BLaER1 (cell line): Measurements from ENCODE around the gene RASSF5.

Experiments used
- H3K27ac ChIP-seq: shearing (Covaris generic); formaldehyde crosslinking; 2 replicates; pipeline ENCODE4 v1.8.1; 2022
- H3K27me3 ChIP-seq: shearing (Covaris generic); formaldehyde crosslinking; 2 replicates; pipeline ENCODE4 v1.8.1; 2022
- H3K36me3 ChIP-seq: shearing (Covaris generic); formaldehyde crosslinking; 2 replicates; pipeline ENCODE4 v1.8.1; 2022
- H3K4me1 ChIP-seq: shearing (Covaris generic); formaldehyde crosslinking; 2 replicates; pipeline ENCODE4 v1.8.1; 2022
- H3K4me2 ChIP-seq: shearing (Covaris generic); formaldehyde crosslinking; 2 replicates; pipeline ENCODE4 v1.8.1; 2022
- H3K4me3 ChIP-seq: shearing (Covaris generic); formaldehyde crosslinking; 2 replicates; pipeline ENCODE4 v1.8.1; 2022
- H3K9ac ChIP-seq: shearing (Covaris generic); formaldehyde crosslinking; 2 replicates; pipeline ENCODE4 v1.8.1; 2022
- H3K9me3 ChIP-seq: shearing (Covaris generic); formaldehyde crosslinking; 2 replicates; pipeline ENCODE4 v1.8.1; 2022
- H4K20me1 ChIP-seq: shearing (Covaris generic); formaldehyde crosslinking; 2 replicates; pipeline ENCODE4 v1.8.1; 2022
- Cebpa-rat ChIP-seq: shearing (Covaris generic); IDR thresholded peaks from 2 replicates; pipeline ENCODE4 v1.8.1; 2022

The RASSF5 gene

DNA sequence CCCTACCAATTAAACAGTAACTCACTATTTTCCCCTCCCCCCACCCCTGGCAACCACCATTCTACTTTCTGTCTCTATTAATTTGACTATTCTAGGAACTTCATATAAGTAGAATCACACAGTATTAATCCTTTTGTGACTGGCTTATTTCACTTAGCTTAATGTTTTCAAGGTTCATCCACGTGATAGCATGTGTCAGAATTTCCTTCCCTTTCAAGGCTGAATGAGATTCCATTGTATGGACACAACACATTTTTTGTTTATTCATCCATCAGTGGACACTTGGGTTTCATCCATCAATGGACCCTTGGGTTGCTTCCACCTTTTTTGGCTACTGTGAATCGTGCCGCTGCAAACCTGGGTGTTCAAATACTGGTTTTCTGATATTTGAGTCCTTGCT lies 63.2 kb downstream of the RASSF5 start:
- TF ChIP-seq Cebpa-rat = no peak
- H3K9me3 ChIP-seq = no peaks in the 10 kb centered on the region
- H4K20me1 ChIP-seq = peaks cover 100% of the 10 kb centered on the region
- H3K27me3 ChIP-seq = no peaks in the 10 kb centered on the region
- no peak overlapping the region for H3K9ac ChIP-seq
- peaks cover 99% of the 10 kb centered on the region for H3K4me1 ChIP-seq
- no peak overlapping the region for H3K4me3 ChIP-seq
- H3K27ac ChIP-seq = no peak overlapping the region
- peak overlapping the region; percentile 90 for H3K4me2 ChIP-seq
- H3K36me3 ChIP-seq = peaks cover 91% of the 10 kb centered on the region

DNA sequence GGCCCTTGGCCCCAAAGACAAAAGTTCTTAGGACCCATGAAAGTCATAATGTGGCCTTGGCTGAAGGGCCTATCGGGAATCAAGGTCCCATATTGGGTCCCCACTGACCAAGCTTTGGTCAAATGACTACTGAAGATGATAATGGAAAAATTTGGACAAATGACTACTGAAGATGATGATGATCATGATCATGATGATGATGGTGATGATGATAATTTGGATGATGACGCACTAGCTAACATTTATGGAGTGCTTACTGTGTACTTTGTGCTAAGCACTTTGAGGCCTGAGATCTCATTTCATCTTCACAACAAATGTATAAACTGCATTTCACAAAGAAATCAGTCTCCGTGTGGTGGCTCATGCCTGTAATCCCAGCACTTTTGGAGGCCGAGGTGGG lies 65.5 kb downstream of the RASSF5 start:
- no peak for TF ChIP-seq Cebpa-rat
- peaks cover 84% of the 10 kb centered on the region for H3K36me3 ChIP-seq

DNA sequence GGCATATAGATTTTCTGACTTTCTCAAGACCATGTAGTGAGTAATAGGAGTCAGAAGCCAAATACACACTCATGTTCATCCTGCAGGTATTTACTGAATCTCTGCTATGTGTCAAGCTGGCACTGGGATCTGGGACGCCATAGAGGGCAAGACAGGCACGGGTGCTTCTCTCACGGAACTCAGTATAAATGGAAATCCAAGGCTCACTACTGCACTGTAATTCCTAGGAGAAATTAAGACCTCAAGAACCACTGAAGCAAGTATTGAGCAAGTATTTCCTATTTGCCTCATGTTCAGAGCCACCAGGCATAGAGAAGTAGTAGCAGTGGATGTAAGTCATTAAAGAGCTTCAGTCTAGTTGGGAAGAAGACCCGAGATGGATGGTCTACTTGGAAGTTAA lies 66.0 kb downstream of the RASSF5 start:
- TF ChIP-seq Cebpa-rat = no peak
- H3K4me3 ChIP-seq = no peak overlapping the region
- no peak overlapping the region for H3K9ac ChIP-seq
- H3K27ac ChIP-seq = peak overlapping the region; percentile 65
- H3K27me3 ChIP-seq = no peaks in the 10 kb centered on the region
- peaks cover 100% of the 10 kb centered on the region for H4K20me1 ChIP-seq
- peaks cover 99% of the 10 kb centered on the region for H3K4me1 ChIP-seq
- no peaks in the 10 kb centered on the region for H3K9me3 ChIP-seq
- peak overlapping the region; percentile 90 for H3K4me2 ChIP-seq
- peaks cover 82% of the 10 kb centered on the region for H3K36me3 ChIP-seq

More for the DNA sequence above, 65.5 kb downstream of the RASSF5 start:
- Histone ChIP-seq H3K9ac (no peak overlapping the region), H4K20me1 (peaks cover 100% of the 10 kb centered on the region), H3K4me1 (peaks cover 99% of the 10 kb centered on the region), H3K4me2 (peak overlapping the region; percentile 90), H3K4me3 (no peak overlapping the region), H3K27me3 (no peaks in the 10 kb centered on the region), H3K27ac (no peak overlapping the region), H3K9me3 (no peaks in the 10 kb centered on the region)

DNA sequence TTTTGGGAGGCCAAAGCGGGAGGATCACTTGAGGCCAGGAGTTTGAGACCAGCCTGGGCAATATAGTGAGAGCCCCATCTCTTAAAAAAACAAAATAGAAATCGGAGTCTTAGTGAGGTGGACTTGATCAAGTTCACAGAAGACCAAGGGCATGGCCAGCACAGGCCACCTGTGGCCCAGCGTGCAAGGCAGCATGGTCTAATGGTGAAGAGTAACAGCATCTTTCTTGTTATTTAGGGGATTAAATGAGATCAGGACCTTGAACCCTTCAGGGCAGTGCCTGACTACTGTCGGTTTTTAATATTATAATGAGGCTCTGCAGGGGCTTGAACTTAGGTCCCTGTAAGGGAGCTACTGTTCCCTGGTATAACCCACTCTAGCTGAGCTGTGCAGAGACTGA lies 66.4 kb downstream of the RASSF5 start:
- Histone ChIP-seq H3K4me1 (peaks cover 99% of the 10 kb centered on the region), H4K20me1 (peaks cover 100% of the 10 kb centered on the region), H3K27ac (peak overlapping the region; percentile 65), H3K27me3 (no peaks in the 10 kb centered on the region), H3K36me3 (peaks cover 82% of the 10 kb centered on the region), H3K9ac (peak overlapping the region; percentile 36; the same call in 1 of the 2 replicates), H3K9me3 (no peaks in the 10 kb centered on the region), H3K4me3 (no peak overlapping the region), H3K4me2 (peak overlapping the region; percentile 90)
- no peak for TF ChIP-seq Cebpa-rat

DNA sequence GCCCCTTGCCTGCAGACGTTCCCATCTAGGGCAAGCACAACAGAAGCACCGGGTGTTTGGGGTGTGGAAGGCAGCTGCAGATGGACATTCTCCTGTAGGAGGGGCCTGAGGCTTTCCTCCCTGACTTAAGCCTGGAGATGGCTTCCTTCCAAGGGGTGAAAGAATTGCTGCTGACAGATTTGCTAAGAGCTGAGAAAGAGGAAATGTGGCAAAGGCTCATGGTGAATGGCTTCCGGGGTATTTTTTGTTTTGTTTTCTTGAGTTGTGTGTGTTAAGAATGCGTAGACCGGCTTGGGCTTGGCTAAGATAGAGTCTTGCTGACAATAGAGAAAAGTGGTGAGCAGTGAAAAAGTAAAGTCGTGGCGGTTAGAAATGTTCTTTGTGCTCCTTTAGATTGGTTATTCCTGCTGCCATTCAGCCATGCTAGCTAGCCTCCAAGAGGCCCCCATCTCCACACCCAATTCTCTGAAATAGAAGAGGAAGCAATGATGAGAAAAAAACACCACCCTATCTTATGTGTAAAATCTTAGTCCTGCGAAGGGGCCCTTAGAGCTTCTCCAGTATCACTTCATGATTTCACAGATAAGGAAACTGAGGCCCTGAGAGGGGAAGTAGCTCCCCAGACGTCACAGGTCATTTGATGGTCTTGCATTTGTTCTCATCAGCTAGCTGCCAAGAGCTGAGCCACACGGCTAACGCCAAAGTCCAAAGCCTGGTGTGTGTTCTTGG lies 68.0 kb downstream of the RASSF5 start:
- H3K9me3 ChIP-seq = no peaks in the 10 kb centered on the region
- H3K4me2 ChIP-seq = peak overlapping the region; percentile 90
- H4K20me1 ChIP-seq = peaks cover 100% of the 10 kb centered on the region
- H3K9ac ChIP-seq = no peak overlapping the region; the same call in 1 of the 2 replicates
- peaks cover 99% of the 10 kb centered on the region for H3K4me1 ChIP-seq
- H3K27me3 ChIP-seq = no peaks in the 10 kb centered on the region
- H3K36me3 ChIP-seq = peaks cover 71% of the 10 kb centered on the region
- no peak for TF ChIP-seq Cebpa-rat
- no peak overlapping the region for H3K4me3 ChIP-seq
- peak overlapping the region; percentile 65 for H3K27ac ChIP-seq

DNA sequence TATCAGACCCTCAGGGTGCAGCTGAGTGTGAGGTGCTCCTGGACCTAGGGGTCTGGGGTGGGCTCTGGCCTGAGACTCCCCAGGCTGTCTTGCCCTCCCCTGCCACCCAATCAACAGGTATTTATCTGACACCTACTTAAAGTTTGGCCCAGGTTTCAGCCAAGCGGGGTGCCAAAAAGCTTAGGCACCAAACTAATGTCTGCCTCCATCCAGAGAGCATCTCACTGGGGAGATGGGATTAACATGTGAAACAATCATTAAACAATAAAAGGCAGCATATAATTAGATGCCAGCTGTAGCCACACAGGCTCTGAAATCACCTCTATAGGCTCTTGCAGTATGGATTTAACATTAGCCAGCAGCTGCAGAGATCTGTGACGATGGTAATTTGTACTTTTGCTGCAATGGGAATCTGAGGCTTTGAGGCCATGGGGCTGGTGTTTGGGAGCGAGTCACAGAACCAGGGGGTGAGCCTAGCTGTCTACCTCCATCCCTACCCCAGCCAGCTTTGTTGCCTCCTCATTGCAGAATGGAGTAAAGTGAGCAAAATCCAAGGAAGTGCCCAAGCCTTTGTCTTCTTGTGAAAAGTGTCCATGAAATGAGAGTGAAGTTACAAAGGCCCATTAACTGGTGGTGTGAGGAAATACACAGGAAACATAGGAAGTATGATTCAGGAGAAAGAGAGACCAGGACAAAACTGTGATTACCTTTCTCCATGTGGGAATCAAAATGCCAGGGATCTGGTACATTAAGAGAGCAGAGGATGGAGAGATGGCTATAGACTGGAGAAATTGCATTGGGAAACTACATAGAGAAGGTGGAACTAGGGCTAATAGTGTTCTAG lies 68.8 kb downstream of the RASSF5 start:
- peak overlapping the region; percentile 90 for H3K4me2 ChIP-seq
- no peak overlapping the region for H3K4me3 ChIP-seq
- peaks cover 68% of the 10 kb centered on the region for H3K36me3 ChIP-seq
- peaks cover 100% of the 10 kb centered on the region for H4K20me1 ChIP-seq
- no peaks in the 10 kb centered on the region for H3K27me3 ChIP-seq
- TF ChIP-seq Cebpa-rat = no peak
- peaks cover 100% of the 10 kb centered on the region for H3K4me1 ChIP-seq
- no peak overlapping the region; the same call in 1 of the 2 replicates for H3K9ac ChIP-seq
- no peaks in the 10 kb centered on the region for H3K9me3 ChIP-seq
- peak overlapping the region; percentile 65 for H3K27ac ChIP-seq

DNA sequence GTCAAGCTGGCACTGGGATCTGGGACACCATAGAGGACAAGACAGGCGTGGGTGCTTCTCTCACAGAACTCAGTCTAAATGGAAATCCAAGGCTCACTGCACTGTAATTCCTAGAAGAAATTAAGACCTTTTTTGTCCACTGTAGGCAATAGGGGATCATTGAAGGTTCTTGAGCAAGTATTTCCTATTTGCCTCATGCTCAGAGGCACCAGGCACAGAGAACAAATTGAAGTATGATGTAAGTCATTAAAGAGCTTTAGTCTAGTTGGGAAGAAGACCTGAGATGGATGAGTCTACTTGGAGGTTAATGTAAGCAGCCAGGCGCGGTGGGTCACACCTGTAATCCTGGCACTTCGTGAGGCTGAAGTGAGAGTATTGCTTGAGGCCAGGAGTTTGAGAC lies 70.3 kb downstream of the RASSF5 start:
- H3K27me3 ChIP-seq = no peaks in the 10 kb centered on the region
- peaks cover 64% of the 10 kb centered on the region for H3K36me3 ChIP-seq
- peaks cover 100% of the 10 kb centered on the region for H3K4me1 ChIP-seq
- peak overlapping the region; percentile 90 for H3K4me2 ChIP-seq
- peak overlapping the region; percentile 7; the same call in 1 of the 2 replicates for H3K27ac ChIP-seq
- H4K20me1 ChIP-seq = peaks cover 100% of the 10 kb centered on the region
- no peak for TF ChIP-seq Cebpa-rat
- no peak overlapping the region for H3K4me3 ChIP-seq
- no peak overlapping the region for H3K9ac ChIP-seq
- H3K9me3 ChIP-seq = no peaks in the 10 kb centered on the region

DNA sequence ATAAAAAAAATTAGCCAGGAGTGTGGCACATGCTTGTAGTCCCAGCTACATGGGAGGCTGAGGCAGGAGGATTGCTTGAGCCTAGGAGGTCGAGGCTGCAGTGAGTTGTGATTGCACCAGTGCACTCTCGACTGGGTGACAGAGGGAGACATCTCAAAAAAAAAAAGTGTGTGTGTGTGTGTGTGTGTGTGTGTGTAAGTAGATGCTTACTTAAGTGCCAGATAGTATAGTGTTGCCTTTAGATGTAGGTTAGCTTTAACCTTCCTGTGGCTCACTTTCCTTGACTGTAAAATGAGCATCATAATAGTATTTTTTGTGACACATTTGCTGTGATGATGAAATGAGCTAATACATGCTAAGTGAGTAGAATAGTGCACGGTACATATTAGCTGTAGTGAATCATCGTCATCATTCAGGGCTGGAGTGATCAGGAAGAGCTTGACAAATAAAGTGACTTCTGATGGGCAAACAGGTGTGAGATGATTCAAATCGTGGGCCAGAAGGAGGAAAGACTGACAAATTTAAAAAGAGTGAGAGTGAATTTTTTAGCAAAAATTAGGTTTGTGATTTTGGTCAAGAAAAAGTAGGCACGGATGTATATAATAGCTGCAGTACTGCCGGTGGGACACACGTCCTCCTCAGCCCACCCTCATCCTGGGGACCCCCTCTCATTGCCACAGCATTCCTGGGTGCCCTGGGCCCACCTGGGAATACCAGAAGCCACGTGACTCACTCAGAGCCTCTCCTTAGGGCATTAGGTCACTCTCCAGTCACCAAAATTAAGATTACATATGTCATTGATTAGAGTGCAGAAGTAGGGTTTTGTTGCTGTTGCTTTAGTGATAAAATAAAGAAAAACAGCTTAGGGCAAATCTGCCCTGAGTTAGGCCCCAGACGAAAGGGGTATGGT lies 71.0 kb downstream of the RASSF5 start:
- no peak for TF ChIP-seq Cebpa-rat
- no peaks in the 10 kb centered on the region for H3K9me3 ChIP-seq
- H3K4me1 ChIP-seq = peaks cover 100% of the 10 kb centered on the region
- H3K36me3 ChIP-seq = peaks cover 64% of the 10 kb centered on the region
- no peaks in the 10 kb centered on the region for H3K27me3 ChIP-seq
- H3K4me3 ChIP-seq = no peak overlapping the region
- peak overlapping the region; percentile 90 for H3K4me2 ChIP-seq
- H4K20me1 ChIP-seq = peaks cover 100% of the 10 kb centered on the region
- peak overlapping the region; percentile 73; the same call in 1 of the 2 replicates for H3K9ac ChIP-seq
- H3K27ac ChIP-seq = peak overlapping the region; percentile 76

DNA sequence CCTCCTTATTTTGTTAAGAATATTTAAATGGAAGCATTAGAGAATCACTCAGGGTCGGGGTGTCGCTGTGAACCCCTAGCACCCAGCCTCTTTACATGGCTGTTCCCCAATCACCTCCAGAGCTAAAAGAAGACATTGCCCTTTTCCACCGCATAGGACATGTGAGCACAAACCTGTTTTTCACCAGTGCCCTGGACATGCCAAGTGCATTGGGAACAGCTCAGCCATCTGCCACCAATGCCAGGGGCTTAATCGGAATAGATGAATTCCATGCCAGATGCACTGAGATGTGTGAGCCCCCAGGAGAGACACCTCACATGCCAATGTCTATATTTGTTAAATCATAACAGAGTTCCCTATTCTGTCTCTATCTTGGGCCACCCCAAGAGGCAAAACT lies 71.6 kb downstream of the RASSF5 start:
- H4K20me1 ChIP-seq = peaks cover 100% of the 10 kb centered on the region
- H3K4me1 ChIP-seq = peaks cover 97% of the 10 kb centered on the region
- H3K27ac ChIP-seq = peak overlapping the region; percentile 76
- H3K9ac ChIP-seq = peak overlapping the region; percentile 73; the same call in 1 of the 2 replicates
- H3K36me3 ChIP-seq = peaks cover 64% of the 10 kb centered on the region
- no peak overlapping the region for H3K4me3 ChIP-seq
- H3K27me3 ChIP-seq = no peaks in the 10 kb centered on the region
- no peaks in the 10 kb centered on the region for H3K9me3 ChIP-seq
- peak overlapping the region; percentile 90 for H3K4me2 ChIP-seq
- no peak for TF ChIP-seq Cebpa-rat
